H1 (cell line): Measurements from ENCODE around the gene VWA5B2. TPM values are rescaled to one million over a fixed set of nuclear protein-coding genes. Genes with fewer than 3 reads are reported as not detected.
A peak's percentile ranks its signal among the peaks of the same experiment; 100 is the strongest.

Source experiments
- CTCF ChIA-PET: fragments of 300-600 bp; sonication (Branson Sonifier 250); formaldehyde crosslinking; loops from one replicate; lab custom pipeline; 2021; ENCODE audit not compliant: partially characterized antibody; lab: Charles Lee
- POLR2A ChIA-PET: fragments of 300-600 bp; sonication (Branson Sonifier 250); formaldehyde crosslinking; loops from one replicate; lab custom pipeline; 2021; ENCODE audit warnings: inconsistent platforms; ENCODE audit not compliant: partially characterized antibody; lab: Charles Lee
- DNase-seq, 2 experiments: peaks; one replicate each; pipeline versions ENCODE4 v3.0.0 to v3.0.0-alpha.2; 2010 to 2022; ENCODE audit warnings: low spot score in 2 of 2, low read depth in 1 of 2, mixed read lengths in 1 of 2
- FAIRE-seq: peaks from 2 replicates; lab custom pipeline; 2011; peaks lifted over from hg19 to GRCh38; lab: Jason Lieb, UNC
- H2AFZ ChIP-seq: 2 replicates; pipeline ENCODE4 v1.8.1; 2012; ENCODE audit warnings: low read length, inconsistent platforms
- H2AK5ac ChIP-seq: 2 replicates; pipeline ENCODE4 v1.6.1; 2013; ENCODE audit warnings: low read depth, low read length
- H2BK120ac ChIP-seq: replicated peaks from 2 replicates; pipeline ENCODE3; 2013; ENCODE audit warnings: low read depth, low read length, inconsistent platforms
- H2BK12ac ChIP-seq: 2 replicates; pipeline ENCODE4 v1.6.1; 2013; ENCODE audit warnings: low read depth, low read length
- H2BK15ac ChIP-seq: 2 replicates; pipeline ENCODE4 v1.6.1; 2013; ENCODE audit warnings: low read length
- H2BK20ac ChIP-seq: 2 replicates; pipeline ENCODE4 v1.6.1; 2013; ENCODE audit warnings: low read length
- H2BK5ac ChIP-seq: 2 replicates; pipeline ENCODE4 v1.6.1; 2013; ENCODE audit warnings: low read depth, low read length
- H3K14ac ChIP-seq: 2 replicates; pipeline ENCODE4 v1.6.1; 2013; ENCODE audit warnings: inconsistent platforms; ENCODE audit not compliant: insufficient read length
- H3K18ac ChIP-seq: 2 replicates; pipeline ENCODE4 v1.6.1; 2013; ENCODE audit warnings: low read length; ENCODE audit errors: extremely low read depth
- H3K23ac ChIP-seq: 2 replicates; pipeline ENCODE4 v1.6.1; 2013; ENCODE audit warnings: inconsistent platforms; ENCODE audit not compliant: insufficient read length
- H3K23me2 ChIP-seq: 2 replicates; pipeline ENCODE4 v1.6.1; 2013; ENCODE audit warnings: low read depth, low read length
- H3K27ac ChIP-seq: 2 replicates; pipeline ENCODE4 v1.6.1; 2011; ENCODE audit warnings: low read depth, low read length, inconsistent platforms
- H3K27me3 ChIP-seq, 4 experiments: replicated peaks in 1 of 4; 1 replicate in 1 of 4; 2 replicates in 3 of 4; pipeline versions ENCODE4 v1.6.1 to v1.8.1; 2011 to 2013; ENCODE audit warnings: low read length in 3 of 4, mild to moderate bottlenecking in 3 of 4, inconsistent platforms in 2 of 4, mixed read lengths in 2 of 4, moderate library complexity in 1 of 4; ENCODE audit not compliant: control insufficient read depth in 3 of 4, insufficient read depth in 3 of 4; ENCODE audit errors: extremely low read depth in 1 of 4
- H3K36me3 ChIP-seq, 4 experiments: 2 replicates each; pipeline versions ENCODE4 v1.6.1 to v1.8.1; 2011 to 2013; ENCODE audit warnings: mild to moderate bottlenecking in 4 of 4, low read length in 3 of 4, moderate library complexity in 2 of 4, control low read depth in 1 of 4, inconsistent platforms in 1 of 4; ENCODE audit not compliant: insufficient read depth in 4 of 4, control insufficient read depth in 2 of 4
- H3K4ac ChIP-seq: replicated peaks from 2 replicates; pipeline ENCODE3; 2013; ENCODE audit warnings: low read length, low read depth, mixed read lengths, inconsistent platforms; ENCODE audit not compliant: insufficient read length
- H3K4me1 ChIP-seq, 4 experiments: replicated peaks in 1 of 4; 1 replicate in 1 of 4; 2 replicates in 3 of 4; pipeline versions ENCODE4 v1.6.1 to v1.8.1; 2011 to 2013; ENCODE audit warnings: low read length in 3 of 4, inconsistent platforms in 2 of 4, mixed read lengths in 1 of 4; ENCODE audit not compliant: insufficient read depth in 4 of 4, control insufficient read depth in 3 of 4
- H3K4me2 ChIP-seq, 2 experiments: 2 replicates each; pipeline versions ENCODE4 v1.6.1 to v1.8.1; 2011 to 2013; ENCODE audit warnings: low read depth in 2 of 2, low read length in 2 of 2, control low read depth in 1 of 2, inconsistent platforms in 1 of 2, mild to moderate bottlenecking in 1 of 2; ENCODE audit not compliant: insufficient read depth in 1 of 2
- H3K4me3 ChIP-seq, 4 experiments: fragments of 200-600, 300-600 bp in 1 of 4; sonication (generic), shearing (Covaris generic), sonication (Bioruptor Twin) in 1 of 4; 2 replicates each; pipeline versions ENCODE4 v1.5.1 to v1.8.1; 2011 to 2016; ENCODE audit warnings: low read length in 4 of 4, low read depth in 3 of 4, control low read depth in 2 of 4, inconsistent platforms in 2 of 4, mild to moderate bottlenecking in 2 of 4, mixed read lengths in 1 of 4, moderate library complexity in 1 of 4; ENCODE audit not compliant: insufficient read depth in 2 of 4; ENCODE audit errors: extremely low read depth in 1 of 4
- H3K56ac ChIP-seq: replicated peaks from 2 replicates; pipeline ENCODE3; 2013; ENCODE audit warnings: low read depth, mild to moderate bottlenecking, mixed read lengths, low read length, inconsistent platforms; ENCODE audit not compliant: insufficient read length
- H3K79me1 ChIP-seq: 2 replicates; pipeline ENCODE4 v1.6.1; 2013; ENCODE audit warnings: low read depth, low read length, control low read depth
- H3K79me2 ChIP-seq, 2 experiments: 2 replicates each; pipeline versions ENCODE4 v1.6.1 to v1.8.1; 2012 to 2013; ENCODE audit warnings: low read length in 2 of 2, mild to moderate bottlenecking in 2 of 2, inconsistent platforms in 1 of 2; ENCODE audit not compliant: insufficient read depth in 2 of 2, control insufficient read depth in 1 of 2
- H3K9ac ChIP-seq, 4 experiments: replicated peaks in 1 of 4; 1 replicate in 1 of 4; 2 replicates in 3 of 4; pipeline versions ENCODE4 v1.6.1 to v1.8.1; 2011 to 2013; ENCODE audit warnings: low read depth in 3 of 4, low read length in 3 of 4, control low read depth in 2 of 4, mild to moderate bottlenecking in 2 of 4, moderate library complexity in 2 of 4, inconsistent platforms in 1 of 4; ENCODE audit errors: extremely low read depth in 1 of 4
- H3K9me3 ChIP-seq, 2 experiments: 2 replicates each; pipeline versions ENCODE4 v1.6.1 to v1.8.1; 2012 to 2013; ENCODE audit warnings: mild to moderate bottlenecking in 2 of 2, moderate library complexity in 2 of 2, control low read depth in 1 of 2, inconsistent platforms in 1 of 2, low read depth in 1 of 2, low read length in 1 of 2, mixed read lengths in 1 of 2; ENCODE audit not compliant: insufficient read depth in 2 of 2
- H4K20me1 ChIP-seq, 2 experiments: replicated peaks in 1 of 2; 2 replicates each; pipeline versions ENCODE3 to v1.8.1; 2011 to 2013; ENCODE audit warnings: inconsistent platforms in 2 of 2, low read length in 2 of 2, mild to moderate bottlenecking in 1 of 2; ENCODE audit not compliant: insufficient read depth in 2 of 2, control insufficient read depth in 1 of 2
- H4K5ac ChIP-seq: 2 replicates; pipeline ENCODE4 v1.6.1; 2013; ENCODE audit warnings: low read length, low read depth, mixed read lengths, inconsistent platforms; ENCODE audit not compliant: insufficient read length
- H4K8ac ChIP-seq: 2 replicates; pipeline ENCODE4 v1.8.0; 2013; ENCODE audit warnings: mild to moderate bottlenecking, moderate library complexity, low read length, inconsistent platforms; ENCODE audit not compliant: insufficient read depth; ENCODE audit errors: extremely low read depth
- H4K91ac ChIP-seq: replicated peaks from 2 replicates; pipeline ENCODE3; 2013; ENCODE audit warnings: low read length, mixed read lengths, inconsistent platforms; ENCODE audit not compliant: insufficient read length
- SAP30 ChIP-seq: fragments of 300-600 bp; sonication (generic); IDR thresholded peaks from 2 replicates; pipeline ENCODE4 v1.7.1; 2012; ENCODE audit warnings: low read length, moderate library complexity, mild to moderate bottlenecking, inconsistent platforms; ENCODE audit not compliant: insufficient read depth, insufficient replicate concordance
- WGBS, 2 experiments: shearing (Covaris generic) in 1 of 2; methylation state at CpG; one replicate each; pipeline versions ENCODE4 v1.1.6 to v1.1.7; 2013 to 2015; ENCODE audit warnings: low lambda C conversion rate in 2 of 2, mixed read lengths in 2 of 2, inconsistent platforms in 1 of 2, low coverage in 1 of 2, missing lambda C conversion rate in 1 of 2; ENCODE audit not compliant: insufficient replicate concordance in 2 of 2, insufficient coverage in 1 of 2, insufficient read length in 1 of 2; ENCODE audit errors: extremely low coverage in 1 of 2, missing lambda C conversion rate in 1 of 2; 5-methylcytosine and 5-hydroxymethylcytosine counted together
- polyA plus RNA-seq, 7 experiments: library from polyadenylated mRNA; depleted of rRNA in 3 of 7; stranded (reverse) in 5 of 7; unstranded in 2 of 7; fragments of >200 nt in 5 of 7; fragments of 200-250 nt in 2 of 7; gene quantifications; 1 replicate in 5 of 7; 2 replicates in 1 of 7; 4 replicates in 1 of 7; pipeline versions ENCODE4 v1.2.1 to v1.2.3, GENCODE V29; 2011 to 2013; ENCODE audit warnings: missing spikeins in 2 of 7, mixed read lengths in 2 of 7
- total RNA-seq: library from RNA; stranded (reverse); fragmentation: NEBNext Ultra II Directional; extraction: Animal tissue kit (Norgen Biotek cat#: 25700); gene quantifications from 2 replicates; pipeline ENCODE4 v1.2.1, GENCODE V29; 2021

Gene VWA5B2
- total and polyA plus RNA-seq, 2 of the 8 experiments (the other 6 are each of a cell fraction or from before 2014, with no cell fraction given) = 0.53 to 0.56 TPM

DNA sequence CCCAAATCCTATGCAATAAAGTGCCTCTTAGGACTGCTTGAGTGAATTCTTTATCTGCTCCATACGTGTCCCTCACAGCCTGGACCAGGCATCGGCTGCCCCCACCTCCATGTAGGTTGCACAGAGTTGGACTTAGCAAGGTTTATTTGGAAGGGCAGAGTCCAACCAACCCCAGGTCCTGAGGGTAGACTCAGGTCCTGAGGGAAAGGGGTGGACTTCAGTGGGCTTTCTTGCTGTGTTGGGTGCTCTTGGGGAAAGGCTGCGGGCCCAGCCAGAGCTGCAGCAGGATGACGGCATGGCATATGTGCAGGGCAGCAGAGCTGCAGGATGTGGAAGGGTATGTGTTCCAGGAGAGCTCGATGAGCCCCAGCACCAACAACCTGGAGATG lies 12.9 kb downstream of the VWA5B2 start:
- POLR2A ChIA-PET = interaction anchor here (0.6 to 3.4 kb wide), 6 partner anchors 9 to 98 kb away, joined by 3 to 13 read pairs (median 4); partner anchors contain the start of genes CAMK2N2 and EEF1AKMT4
- H3K4me3 ChIP-seq = no peak overlapping the region
- CTCF ChIA-PET = interaction anchor here (0.5 to 8.9 kb wide), 10 partner anchors 14 to 343 kb away, joined by 3 to 183 read pairs (median 6); partner anchors contain the start of gene VWA5B2

More for the DNA sequence above, 12.9 kb downstream of the VWA5B2 start:
- Histone ChIP-seq H4K91ac (no peak overlapping the region), H2BK15ac (no peak overlapping the region), H3K9ac (no peak overlapping the region), H3K14ac (no peak overlapping the region), H3K79me2 (no peaks in the 10 kb centered on the region), H2BK12ac (no peak overlapping the region), H2BK20ac (no peak overlapping the region), H4K8ac (no peak overlapping the region; the same call in 1 of the 2 replicates), H3K36me3 (peaks cover 13 to 34% (median 23%) of the 10 kb centered on the region in 4 experiments; a peak in 7 of 8 replicates), H3K4ac (no peak overlapping the region), H3K4me2 (peak overlapping the region; percentile 37 to 82; a peak in 2 of 4 replicates), H3K18ac (no peak overlapping the region), H3K4me1 (peaks cover 0 to 5% (median 1%) of the 10 kb centered on the region in 4 experiments; a peak in 3 of 7 replicates), H2AK5ac (no peak overlapping the region), H4K20me1 (peaks cover 8 to 16% of the 10 kb centered on the region in 2 experiments), H3K9me3 (no peaks in the 10 kb centered on the region), H4K5ac (no peak overlapping the region), H2BK5ac (no peak overlapping the region), H3K56ac (no peak overlapping the region), H3K23me2 (no peaks in the 10 kb centered on the region; the same call in 1 of the 2 replicates), H3K27me3 (no peaks in the 10 kb centered on the region; a peak in 1 of 7 replicates), H3K23ac (no peak overlapping the region), H3K27ac (no peak overlapping the region), H2BK120ac (no peak overlapping the region), H3K79me1 (peaks cover 2% of the 10 kb centered on the region), H2AFZ (no peak overlapping the region)
- no peak for DNase-seq
- 91% methylated on average over 5 of the region's 5 CpGs; no CpG with 5 or more reads in 1 of the 2 experiments for WGBS, 2 experiments
- TF ChIP-seq SAP30 = no peak
- FAIRE-seq = no peak
